Mesothelial cell of epicardium (in vitro differentiated cells): Measurements from ENCODE around the gene TDO2. TPM values are rescaled to one million over a fixed set of nuclear protein-coding genes. Genes with fewer than 3 reads are reported as not detected.

Experiments used
- DNase-seq, 2 experiments: peaks; one replicate each; pipeline ENCODE4 v3.0.0; 2021; ENCODE audit warnings: low spot score in 2 of 2; ENCODE audit not compliant: unreplicated experiment in 2 of 2
- H3K27ac Mint-ChIP-seq: 2 replicates; pipeline ENCODE4 v1.8.0; 2021; ENCODE audit warnings: mixed read lengths
- H3K27me3 Mint-ChIP-seq: 2 replicates; pipeline ENCODE4 v1.8.0; 2021; ENCODE audit warnings: low read depth, mixed read lengths
- H3K36me3 Mint-ChIP-seq: 2 replicates; pipeline ENCODE4 v1.8.0; 2021; ENCODE audit warnings: mixed read lengths
- H3K4me1 Mint-ChIP-seq: 2 replicates; pipeline ENCODE4 v1.8.0; 2021; ENCODE audit warnings: mixed read lengths
- H3K4me3 Mint-ChIP-seq: 2 replicates; pipeline ENCODE4 v1.8.0; 2021; ENCODE audit warnings: mild to moderate bottlenecking, moderate library complexity, mixed read lengths
- H3K9me3 Mint-ChIP-seq: 2 replicates; pipeline ENCODE4 v1.8.0; 2021; ENCODE audit warnings: mixed read lengths
- CTCF ChIP-seq: fragments of 200-600 bp; sonication (generic); IDR thresholded peaks from one replicate; pipeline ENCODE4 v1.5.0; 2021; ENCODE audit warnings: antibody characterized with exemption; ENCODE audit not compliant: unreplicated experiment
- total RNA-seq: library from RNA; stranded (reverse); gene quantifications from 3 replicates; pipeline ENCODE4 v1.2.1, GENCODE V29; 2021

TDO2 gene
- total RNA-seq: 5.8 to 6.8 TPM (median 6.7 TPM) in 3 replicates

- Mint-ChIP-seq H3K4me3 (peak within 1 kb of the TSS; percentile 19), H3K4me1 (peaks cover 26% of the 10 kb centered on the region), H3K27me3 (no peaks in the 10 kb centered on the region), H3K9me3 (no peaks in the 10 kb centered on the region), H3K27ac (peak within 1 kb of the TSS; percentile 59), H3K36me3 (no peaks in the 10 kb centered on the region)
- no peak for DNase-seq
- no peak for TF ChIP-seq CTCF
These were observed at the start of gene TDO2 for GRCh38 chr4:155903453-155903852. TDO2 (plus strand) TSS chr4:155903696; CDS start chr4:155903759, 63 bp downstream.

DNA sequence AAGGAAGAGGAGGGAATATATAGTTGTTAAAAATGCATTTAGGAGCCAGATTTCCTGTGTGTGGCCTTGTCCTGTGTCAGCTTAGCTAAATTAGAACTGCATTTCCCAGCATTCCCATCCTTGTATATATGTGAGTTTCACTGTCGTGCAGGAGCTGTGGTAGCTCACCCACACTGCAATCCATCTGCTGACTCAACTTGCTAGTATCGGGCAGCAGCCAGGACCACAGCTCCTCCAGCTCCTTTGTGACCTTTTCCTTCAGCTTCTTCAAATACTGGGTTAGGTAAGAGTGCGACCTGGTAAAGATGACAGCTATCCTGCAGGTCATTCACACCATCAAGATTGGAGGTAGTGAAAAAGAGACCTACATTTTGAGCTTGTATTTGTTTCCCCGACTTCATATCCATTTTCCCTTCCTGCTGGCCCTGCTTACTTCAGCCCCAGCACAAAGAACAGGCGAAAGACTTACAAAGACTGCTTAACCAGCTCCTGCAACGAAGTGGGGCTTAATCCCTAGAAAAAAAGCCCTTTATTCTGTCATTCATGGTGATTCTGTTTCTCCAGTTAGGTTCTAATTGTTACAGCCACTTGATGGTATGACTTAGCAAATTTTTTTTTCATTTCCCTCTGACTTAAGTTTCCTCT lies 48.8 kb upstream of the TDO2 start:
- H3K4me1 Mint-ChIP-seq: peaks cover 19% of the 10 kb centered on the region
- peaks cover 2% of the 10 kb centered on the region for H3K36me3 Mint-ChIP-seq
- H3K4me3 Mint-ChIP-seq: peak overlapping the region; percentile 27
- no peaks in the 10 kb centered on the region for H3K27me3 Mint-ChIP-seq
- peak overlapping the region; percentile 47 for H3K27ac Mint-ChIP-seq
- peaks cover 15% of the 10 kb centered on the region for H3K9me3 Mint-ChIP-seq
- no peak for TF ChIP-seq CTCF
- DNase-seq: no peak

- TF ChIP-seq CTCF: no peak
- peaks cover 19% of the 10 kb centered on the region for H3K4me1 Mint-ChIP-seq
- peaks cover 5% of the 10 kb centered on the region for H3K9me3 Mint-ChIP-seq
- H3K4me3 Mint-ChIP-seq: no peak overlapping the region
- no peaks in the 10 kb centered on the region for H3K27me3 Mint-ChIP-seq
- H3K36me3 Mint-ChIP-seq: no peaks in the 10 kb centered on the region
- peak overlapping the region; percentile 2 for H3K27ac Mint-ChIP-seq
- no peak for DNase-seq
These were observed 47.6 kb upstream of the TDO2 start for GRCh38 chr4:155855897-155856296.

DNA sequence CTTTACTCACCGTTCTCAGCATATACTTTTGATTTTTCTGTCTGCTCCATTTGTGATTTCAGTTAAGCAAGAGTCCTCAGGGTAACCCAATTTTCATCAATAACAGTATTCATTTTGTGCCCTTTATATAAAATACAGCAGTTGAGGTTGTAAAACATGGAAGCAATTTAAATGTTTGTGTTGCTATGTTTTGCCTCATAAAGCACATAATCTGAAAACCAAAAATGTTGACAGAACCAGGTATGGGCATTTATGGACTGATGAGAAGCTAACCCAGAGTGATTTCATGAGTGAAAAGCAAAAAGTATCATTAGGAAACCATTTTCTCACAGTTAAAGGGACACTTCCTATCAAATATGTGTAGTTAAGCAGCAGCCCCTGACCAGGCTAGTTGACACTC lies 37.3 kb upstream of the TDO2 start, which contains the start of gene ASIC5:
Gene ASIC5 (minus strand): TSS at position 101 of the 400 bp plus-strand sequence. CDS start 51 bp downstream, at position 50.
- peaks cover 34% of the 10 kb centered on the region for H3K9me3 Mint-ChIP-seq
- TF ChIP-seq CTCF: no peak

DNA sequence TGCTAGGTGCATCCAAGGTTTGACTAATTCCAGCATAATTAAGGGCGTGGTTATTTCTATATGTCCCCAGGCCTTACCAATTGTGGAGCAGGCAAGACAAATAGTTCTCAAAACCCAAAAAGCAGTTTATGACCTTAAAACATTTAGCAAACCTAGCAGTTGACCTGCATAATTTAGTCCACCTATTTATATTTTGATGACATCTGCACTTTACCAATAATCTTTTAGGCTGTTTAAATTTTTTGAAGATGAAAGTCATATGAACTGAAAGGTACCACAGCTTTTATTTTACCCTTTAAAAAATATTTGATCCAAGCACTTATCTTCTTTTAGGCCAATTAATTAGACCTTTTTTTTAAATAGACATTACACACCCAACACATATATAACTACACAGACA lies 27.6 kb upstream of the TDO2 start:
- no peaks in the 10 kb centered on the region for H3K36me3 Mint-ChIP-seq
- TF ChIP-seq CTCF: no peak

More for the DNA sequence above, 37.3 kb upstream of the TDO2 start, which contains the start of gene ASIC5:
- H3K27me3 Mint-ChIP-seq: no peaks in the 10 kb centered on the region
- no peak within 1 kb of the TSS for H3K27ac Mint-ChIP-seq
- peaks cover 3% of the 10 kb centered on the region for H3K36me3 Mint-ChIP-seq
- DNase-seq: no peak
- H3K4me3 Mint-ChIP-seq: no peak within 1 kb of the TSS
- no peaks in the 10 kb centered on the region for H3K4me1 Mint-ChIP-seq

More for the DNA sequence above, 27.6 kb upstream of the TDO2 start:
- H3K4me1 Mint-ChIP-seq: no peaks in the 10 kb centered on the region
- no peaks in the 10 kb centered on the region for H3K27me3 Mint-ChIP-seq
- no peak overlapping the region for H3K4me3 Mint-ChIP-seq
- DNase-seq: no peak
- H3K27ac Mint-ChIP-seq: no peak overlapping the region
- peaks cover 33% of the 10 kb centered on the region for H3K9me3 Mint-ChIP-seq
